HG02623 (cell line): ENCODE data around the gene RNH1.

Source experiments
- ATAC-seq: cut with Tn5 transposase; IDR thresholded peaks from one replicate; pipeline ENCODE4 v1.9.1; 2021; ENCODE audit warnings: moderate library complexity; ENCODE audit not compliant: unreplicated experiment

Gene RNH1

DNA sequence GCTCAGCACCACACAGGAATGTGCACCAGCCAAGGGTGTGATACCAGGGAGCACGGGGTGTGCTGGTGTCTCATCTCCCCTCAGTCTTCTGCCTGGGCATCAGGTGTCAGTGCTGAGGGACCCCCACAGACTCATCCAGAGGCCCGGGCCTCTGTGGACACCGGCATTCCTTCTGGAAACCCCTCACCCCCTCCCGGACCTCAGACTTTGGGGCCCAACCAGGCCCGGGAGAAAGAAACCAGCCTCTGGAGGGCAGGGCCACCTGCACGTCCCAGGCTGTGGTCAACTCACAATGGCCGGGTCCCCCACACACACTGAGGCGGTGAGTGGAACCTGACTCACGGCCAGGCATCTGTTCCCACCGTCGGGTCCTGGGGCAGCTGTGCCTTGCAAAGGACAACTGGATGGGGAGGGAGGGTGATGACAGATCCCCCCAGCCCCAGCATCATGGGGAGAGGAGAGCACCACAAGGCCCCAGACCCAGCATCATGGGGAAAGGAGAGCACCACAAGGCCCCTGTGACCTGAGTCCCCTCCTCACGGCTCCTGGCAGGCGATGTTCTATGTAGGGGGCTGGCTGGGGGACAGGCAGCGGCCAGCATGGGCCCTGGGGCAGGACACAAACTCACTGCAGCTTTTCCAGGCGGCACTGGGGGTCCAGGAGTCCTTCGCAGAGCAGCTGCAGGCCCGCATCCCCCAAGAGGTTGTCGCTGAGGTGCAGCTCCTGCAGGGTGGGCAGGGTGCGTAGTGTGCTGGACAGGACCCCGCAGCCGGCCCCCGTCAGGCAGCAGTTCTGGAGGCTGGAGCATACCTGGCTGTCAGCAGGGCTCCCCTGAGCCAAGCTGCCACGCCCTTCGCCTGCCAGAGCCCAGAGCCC is 7.6 kb downstream of the RNH1 start:
- no peak for ATAC-seq

DNA sequence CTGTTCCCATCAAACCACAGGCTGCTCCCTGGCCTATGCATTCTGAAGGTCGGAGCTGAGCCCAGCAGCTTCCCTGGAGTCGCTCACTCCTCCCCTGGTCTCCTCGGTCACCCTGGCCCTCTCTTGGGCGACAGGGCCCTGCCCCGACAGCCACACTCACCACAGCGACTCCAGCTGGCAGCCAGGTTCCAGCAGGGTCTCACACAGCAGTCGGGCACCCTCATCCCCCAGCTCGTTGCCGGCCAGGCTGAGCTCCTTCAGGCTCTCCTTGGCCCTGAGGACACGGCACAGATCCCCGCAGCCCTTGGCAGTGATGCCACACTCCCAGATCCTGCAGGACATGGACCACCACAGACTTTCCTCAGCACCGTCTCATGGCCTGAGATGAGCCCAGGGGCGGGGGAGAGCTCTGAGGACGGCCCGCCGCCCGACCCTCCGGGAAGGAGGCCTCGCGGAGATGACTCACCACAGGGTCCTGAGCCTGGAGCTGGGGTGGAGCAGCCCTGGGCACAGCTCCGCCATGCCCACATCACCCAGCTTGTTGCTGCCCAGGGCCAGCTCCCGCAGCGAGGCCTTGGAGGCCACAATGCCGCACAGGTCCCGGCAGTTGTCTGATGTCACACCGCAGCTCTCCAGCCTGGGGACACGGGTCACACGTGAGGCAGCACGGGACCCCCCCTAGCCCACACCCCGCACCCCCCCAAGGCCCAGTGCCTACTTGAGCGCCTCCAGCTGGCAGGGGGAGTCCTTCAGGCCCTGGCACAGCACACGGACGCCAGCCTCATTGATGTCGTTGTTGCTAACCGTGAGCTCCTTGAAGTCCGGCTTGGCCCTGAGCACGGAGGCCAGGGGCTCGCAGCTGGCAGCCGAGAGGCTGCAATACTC is 8.5 kb downstream of the RNH1 start:
- ATAC-seq, result no peak

DNA sequence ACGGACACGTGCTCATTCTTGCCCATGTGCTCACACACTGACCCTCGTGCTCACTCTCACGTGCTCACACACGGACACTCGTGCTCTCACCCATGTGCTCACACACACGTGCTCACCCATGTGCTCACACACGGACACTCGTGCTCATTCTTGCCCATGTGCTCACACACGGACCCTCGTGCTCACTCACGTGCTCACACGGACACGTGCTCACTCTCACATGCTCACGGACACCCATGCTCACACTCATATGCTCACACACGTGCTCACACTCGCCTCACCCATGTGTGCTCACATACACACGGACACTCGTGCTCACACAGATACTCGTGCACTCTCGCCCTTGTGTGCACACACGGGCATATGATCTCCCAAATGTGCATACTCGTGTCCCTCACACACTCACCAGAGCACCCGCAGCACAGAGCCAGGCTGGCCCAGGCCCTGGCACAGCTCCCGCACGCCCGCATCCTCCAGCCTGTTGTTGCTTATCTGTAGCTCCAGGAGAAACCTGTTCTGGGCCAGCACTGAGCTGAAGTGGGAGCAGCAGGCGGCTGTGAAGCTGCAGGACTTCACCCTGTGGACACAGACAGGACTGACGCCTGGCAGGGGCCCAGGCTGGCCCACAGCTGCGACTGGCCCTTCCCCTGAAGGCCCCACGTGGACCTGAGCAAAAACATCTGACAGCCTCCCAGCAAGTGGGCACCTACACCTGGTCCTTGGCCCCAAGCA is 9.3 kb downstream of the RNH1 start:
- ATAC-seq, result no peak

DNA sequence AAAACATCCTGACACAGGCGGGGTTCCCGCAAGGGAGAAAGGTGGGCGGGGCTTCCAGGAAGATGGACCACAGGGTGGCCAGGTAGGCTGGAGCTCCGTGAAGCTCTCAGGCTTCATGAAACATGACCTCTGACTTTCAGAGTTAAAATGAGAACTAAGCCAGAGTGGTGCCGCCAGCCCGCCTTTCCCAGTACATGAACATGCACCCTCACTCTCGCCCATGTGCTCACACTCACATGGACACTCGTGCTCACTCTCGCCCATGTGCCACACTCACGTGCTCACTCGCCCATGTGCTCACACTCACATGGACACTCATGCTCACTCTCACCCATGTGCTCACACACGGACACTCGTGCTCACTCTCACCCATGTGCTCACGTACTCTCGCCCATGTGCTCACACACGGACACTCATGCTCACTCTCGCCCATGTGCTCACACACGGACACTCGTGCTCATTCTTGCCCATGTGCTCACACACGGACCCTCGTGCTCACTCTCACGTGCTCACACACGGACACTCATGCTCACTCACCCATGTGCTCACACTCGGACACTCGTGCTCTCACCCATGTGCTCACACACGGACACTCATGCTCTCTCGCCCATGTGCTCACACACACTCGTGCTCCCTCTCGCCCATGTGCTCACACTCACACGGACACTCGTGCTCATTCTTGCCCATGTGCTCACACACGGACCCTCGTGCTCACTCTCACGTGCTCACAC is 10.0 kb downstream of the RNH1 start:
- ATAC-seq, result no peak

DNA sequence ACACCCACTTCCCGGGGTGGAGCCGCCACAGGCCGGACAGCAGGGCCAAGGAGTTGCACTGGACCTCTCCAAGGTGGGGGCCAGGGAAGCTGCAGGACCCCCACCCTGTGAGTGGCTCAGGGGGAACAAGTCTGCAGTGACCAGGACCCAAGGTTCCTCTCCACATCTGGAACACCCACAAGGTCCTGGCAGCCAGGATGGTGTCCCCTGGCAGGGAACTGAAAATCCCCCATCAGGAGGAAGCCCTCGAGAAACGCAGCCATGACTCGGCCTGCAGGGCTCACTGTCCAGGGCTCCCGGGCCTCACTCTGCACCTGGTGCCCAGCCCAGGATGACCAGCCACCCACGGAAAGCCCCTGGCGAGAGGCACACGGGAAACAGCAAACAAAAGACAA is 11.5 kb downstream of the RNH1 start:
- ATAC-seq, result no peak

DNA sequence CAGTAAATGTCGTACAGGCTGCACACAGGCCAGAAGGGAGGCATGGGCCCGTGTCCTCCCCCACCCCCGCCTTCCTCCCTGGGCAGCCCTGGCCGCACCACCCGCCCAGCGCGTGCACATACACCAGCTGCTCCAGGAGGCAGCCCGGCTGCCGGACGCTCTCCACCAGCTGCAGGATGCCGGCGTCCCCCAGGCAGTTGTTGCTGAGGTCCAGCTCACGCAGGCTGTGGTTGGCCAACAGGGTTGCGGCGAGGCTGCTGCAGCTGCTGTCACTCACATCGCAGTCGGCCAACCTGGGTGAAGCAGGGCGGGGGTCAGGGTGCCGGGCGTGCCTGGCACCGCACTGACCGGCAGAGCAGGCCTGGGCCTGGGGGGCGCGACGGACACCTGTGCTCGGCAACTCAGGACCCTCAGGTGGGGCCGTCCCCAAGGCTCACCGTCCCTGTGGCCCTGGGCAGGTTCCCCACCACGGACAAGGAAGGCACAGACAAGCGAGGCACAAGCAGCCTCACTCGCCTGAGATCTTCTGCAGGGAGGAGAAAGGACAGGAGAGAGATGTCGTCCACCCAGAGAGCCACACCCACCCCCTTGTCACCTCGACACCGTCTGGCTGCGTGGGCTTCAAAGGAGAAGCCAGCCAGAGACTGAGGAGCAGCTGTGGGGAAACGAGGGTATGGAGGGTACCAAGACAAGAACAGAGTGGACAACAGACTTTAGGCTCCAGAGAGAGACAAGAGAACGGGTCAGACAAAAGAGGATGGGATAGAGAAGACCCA is 12.1 kb downstream of the RNH1 start:
- no peak for ATAC-seq

DNA sequence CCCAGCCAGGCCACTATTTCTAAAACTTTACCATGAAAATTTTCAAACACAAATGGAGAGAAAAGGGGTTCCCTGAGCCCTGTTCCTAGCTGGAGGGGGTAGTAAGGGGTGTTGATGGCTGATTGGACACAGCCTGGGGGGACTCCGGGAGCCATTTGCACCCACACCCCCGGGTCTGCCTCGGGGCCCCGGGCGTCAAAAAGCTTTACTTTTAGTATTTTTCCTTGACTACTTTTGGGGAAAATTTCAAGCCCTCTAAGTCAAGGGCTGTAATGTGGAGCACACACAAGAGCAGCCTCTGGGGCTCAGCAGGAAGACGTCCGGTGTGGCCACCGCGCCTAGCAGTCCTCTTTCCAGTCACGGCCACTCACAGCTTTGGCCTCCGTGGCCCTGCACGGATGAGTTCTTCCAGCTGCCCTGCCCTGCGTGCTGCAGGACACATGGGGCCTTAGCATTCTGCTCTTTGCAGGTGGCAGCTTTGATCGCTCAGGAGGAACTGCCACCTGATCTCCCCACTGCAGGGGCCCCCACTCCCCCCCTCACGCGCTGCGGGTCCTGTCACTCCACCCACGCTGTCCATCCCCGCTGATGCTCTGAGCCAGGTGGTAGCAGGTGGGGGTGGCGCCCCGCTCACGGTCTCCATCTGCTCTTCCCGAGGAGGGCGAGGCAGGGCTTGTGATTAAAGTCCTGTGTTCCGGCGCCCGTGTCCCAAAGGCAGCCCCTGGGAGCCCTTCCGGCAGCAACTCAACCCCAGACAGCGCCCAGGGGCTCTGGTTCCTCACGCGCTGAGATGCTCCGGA is 14.4 kb downstream of the RNH1 start:
- no peak for ATAC-seq

DNA sequence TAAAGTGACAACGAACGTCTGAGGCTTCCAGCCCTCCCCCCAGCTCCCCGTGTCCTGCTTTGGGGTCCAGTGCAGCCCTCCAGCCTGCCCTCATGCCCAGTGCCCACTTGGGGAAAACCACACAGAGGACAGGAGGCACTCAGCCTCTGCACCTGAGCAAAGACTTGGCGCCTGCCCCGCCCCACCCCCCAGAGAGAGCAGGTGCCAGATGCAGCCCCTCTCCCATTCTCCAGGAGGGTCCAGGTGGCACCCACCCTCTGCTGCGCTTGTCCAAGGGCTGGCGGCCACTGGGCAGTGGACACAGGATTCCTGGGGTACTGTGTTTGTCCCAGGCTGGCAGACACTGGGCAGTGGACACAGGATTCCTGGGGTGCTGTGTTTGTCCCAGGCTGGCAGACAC is 15.7 kb downstream of the RNH1 start:
- no peak for ATAC-seq

DNA sequence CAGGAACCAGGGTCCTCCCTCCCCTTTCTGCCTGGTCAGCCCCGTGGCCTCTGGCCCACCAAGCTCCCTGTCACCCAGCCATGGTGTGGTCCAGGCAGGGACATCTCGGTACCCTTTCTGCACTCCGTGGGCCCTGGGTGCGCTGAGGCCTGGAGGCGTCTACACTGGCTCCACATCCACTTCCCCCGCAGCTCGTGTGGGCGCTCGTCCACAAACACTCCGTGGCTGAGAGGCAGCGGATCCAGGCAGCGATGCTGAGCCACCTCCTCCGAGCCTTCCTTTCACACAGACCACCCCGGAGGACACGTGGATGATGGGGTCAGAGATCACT is 16.1 kb downstream of the RNH1 start:
- ATAC-seq, result no peak

DNA sequence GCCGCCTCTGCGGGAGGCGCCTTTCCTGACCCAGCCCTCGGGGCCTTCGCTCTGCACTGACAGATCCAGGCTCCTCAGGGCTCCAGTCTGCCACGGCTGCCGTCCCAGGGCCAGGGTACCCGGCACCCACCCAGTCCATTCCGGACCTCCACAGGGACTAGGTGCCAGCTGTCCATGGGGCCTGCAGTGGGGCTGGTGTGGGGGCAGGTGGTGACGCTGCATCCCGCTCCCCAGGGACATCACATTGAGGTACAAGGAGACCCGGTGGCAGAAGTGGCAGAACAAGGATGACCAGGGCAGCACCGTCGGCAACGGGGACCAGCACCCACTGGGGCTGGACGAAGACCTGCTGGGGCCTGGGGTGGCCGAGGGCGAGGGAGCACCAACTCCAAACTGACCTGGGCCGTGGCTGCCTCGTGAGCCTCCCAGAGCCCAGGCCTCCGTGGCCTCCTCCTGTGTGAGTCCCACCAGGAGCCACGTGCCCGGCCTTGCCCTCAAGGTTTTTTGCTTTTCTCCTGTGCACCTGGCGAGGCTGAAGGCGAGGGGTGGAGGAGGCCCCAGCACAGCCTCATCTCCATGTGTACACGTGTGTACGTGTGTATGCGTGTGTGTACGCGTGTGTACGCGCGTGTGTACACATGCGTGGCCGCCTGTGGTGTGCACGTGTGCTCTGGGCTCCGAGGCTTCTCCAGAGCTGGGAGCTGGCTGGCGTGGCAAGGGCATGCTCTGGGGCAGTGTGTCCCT is 16.7 kb downstream of the RNH1 start:
- ATAC-seq, result no peak

DNA sequence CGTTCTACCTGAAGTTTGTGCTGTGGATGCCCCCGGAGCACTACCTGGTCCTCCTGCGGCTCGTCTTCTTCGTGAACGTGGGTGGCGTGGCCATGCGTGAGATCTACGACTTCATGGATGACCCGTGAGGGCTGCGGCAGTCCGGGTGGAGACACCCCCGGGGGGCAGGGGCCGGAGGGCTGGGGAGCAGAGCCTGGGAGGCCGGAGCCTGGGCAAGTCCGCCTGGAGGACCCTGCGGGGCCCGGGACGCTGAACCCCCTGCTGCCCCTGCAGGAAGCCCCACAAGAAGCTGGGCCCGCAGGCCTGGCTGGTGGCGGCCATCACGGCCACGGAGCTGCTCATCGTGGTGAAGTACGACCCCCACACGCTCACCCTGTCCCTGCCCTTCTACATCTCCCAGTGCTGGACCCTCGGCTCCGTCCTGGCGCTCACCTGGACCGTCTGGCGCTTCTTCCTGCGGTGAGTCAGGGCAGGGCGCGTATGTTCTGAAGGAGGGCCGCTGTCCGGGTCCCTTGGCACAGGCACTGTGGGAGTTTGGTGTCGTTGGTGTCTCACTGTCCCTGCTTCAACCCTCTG is 17.3 kb downstream of the RNH1 start:
- ATAC-seq, result no peak

DNA sequence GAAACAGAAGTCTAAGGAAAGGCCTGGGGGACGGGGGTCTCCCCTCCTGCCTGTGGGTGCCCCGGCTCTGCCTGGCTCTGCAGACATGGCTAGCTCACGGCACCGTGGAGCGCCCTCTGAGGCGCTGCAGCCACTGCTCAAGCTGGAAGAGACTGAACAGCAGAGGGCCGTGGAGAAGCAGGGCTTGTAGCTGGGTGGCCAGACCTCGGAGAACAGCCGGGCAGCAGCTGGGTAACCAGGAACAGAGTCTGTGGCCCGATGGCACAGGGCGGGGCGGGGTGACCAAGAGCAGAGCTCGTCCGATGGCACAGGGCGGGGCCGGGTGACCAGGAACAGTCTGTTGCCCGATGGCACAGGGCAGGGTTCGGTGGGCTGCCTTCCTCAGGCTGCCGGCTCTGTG is 18.1 kb downstream of the RNH1 start:
- ATAC-seq, result no peak

DNA sequence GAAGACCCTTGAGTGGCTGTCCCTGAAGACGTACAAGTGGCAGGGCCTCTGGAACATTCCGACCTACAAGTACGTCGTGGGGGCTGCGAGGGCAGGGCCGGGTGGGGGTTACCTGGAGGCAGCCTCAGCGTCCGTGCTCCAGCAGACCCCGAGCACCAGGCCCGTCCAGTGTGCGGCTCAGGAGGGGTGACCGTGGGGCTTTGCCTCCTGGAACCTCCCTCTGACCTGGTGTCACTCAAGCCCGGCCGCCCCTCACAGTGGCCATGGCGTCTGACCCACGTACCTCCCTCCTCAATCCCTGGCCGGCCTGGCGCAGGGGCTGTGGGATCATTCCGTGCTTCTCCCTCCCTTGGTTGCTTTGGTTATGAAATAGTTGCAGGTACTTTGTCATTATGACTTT is 18.5 kb downstream of the RNH1 start:
- no peak for ATAC-seq

DNA sequence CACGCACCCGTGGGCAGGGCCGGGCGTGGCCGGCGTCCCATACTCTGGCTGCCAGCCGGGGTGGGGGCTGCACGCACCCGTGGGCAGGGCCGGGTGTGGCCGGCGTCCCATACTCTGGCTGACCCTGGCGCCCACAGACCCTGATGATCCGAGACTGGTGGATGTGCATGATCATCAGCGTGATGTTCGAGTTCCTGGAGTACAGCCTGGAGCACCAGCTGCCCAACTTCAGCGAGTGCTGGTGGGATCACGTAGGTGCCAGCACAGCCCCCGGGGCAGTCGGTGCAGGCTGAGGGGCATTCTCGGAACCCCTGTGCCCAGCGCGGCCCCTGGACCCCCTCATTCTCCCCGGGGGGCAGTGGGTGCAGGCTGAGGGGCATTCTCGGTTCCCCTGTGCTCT is 19.0 kb downstream of the RNH1 start:
- ATAC-seq, result no peak

DNA sequence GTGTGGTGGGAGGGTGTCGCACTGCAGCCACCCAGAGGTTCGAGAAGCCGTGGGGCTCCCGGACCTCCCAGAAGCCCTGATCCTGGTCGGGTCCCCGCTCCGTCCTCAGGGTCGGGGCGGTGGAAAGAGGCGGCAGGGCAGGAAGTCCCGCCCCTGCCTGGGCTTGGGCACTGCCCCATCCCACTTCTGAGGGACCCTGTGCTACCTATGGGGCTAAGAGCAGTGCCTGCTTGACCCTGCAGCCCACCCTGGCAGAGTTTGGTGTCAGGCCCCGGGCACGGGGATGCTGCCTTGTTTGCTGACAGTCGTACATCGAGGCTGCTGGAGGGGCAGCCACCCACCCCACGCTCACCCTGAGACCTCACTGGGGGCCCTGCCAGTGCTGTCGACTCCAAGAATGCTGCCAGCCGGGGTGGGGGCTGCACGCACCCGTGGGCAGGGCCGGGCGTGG is 19.4 kb downstream of the RNH1 start:
- ATAC-seq, result no peak

DNA sequence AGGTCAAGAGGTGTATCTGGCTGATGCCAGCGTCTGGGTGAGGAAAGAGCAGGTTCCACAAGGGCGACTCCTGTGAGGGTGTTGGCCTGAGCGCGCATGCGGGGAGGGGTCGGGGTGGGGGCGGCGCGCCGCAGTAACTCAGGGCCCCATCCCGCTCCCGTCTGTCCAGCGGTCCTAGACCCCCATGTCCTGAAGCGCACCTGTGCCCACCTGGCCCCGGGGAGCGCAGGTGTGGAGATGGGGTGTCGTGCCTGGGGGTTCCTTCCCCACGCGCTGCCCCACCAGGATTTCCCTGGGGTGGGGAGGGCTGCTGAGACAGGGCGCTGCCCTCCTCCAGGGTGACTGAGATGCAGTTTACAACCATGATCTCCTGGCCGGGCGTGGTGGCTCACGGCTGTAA is 20.9 kb downstream of the RNH1 start:
- ATAC-seq, result no peak

DNA sequence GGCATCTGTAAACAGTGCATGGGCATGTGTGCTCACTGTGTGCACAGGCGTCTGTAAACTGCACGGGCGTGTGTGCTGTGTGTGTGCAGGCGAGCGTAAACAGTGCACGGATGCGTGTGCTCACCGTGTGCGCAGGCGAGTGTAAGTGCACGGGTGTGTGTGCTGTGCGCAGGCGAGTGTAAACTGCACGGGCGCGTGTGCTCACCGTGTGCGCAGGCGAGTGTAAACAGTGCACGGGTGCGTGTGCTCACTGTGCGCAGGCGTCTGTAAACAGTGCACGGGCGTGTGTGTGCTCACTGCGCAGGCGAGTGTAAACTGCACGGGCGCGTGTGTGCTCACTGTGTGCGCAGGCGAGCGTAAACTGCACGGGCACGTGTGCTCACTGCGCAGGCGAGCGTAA is 22.4 kb downstream of the RNH1 start:
- no peak for ATAC-seq

DNA sequence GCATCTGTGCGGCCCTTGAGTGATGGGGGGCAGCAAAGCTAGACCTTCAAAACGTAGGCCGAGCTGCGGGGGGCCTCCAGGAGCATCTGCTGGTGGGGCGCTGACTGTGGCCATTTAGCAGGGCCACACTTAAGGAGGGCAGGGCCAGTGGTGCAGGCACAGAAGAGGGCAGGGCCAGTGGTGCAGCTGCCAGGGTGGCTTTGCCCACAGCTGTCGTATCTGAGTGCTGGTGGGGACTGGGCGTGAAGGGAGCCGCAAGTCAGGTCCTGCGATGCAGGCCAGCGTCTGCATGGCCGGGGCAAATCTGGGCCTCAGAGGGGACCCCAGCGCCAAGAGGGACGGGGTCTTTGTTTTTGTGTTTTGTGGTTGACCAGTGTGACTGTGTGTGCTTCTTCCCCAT is 27.7 kb downstream of the RNH1 start:
- no peak for ATAC-seq
